HEK293T (cell line): ENCODE data around the gene PFDN5.

Experiments used
- CTCF ChIA-PET: fragments of 350-600 bp; formaldehyde crosslinking; extraction: SDS; loops from one replicate; lab custom pipeline; 2021; ENCODE audit warnings: antibody characterized with exemption, inconsistent platforms; lab: Yijun Ruan, JAX
- POLR2A ChIA-PET: fragments of 350-600 bp; formaldehyde crosslinking; extraction: SDS; loops from one replicate; lab custom pipeline; 2020; ENCODE audit warnings: antibody characterized with exemption, inconsistent platforms; lab: Yijun Ruan, JAX
- DNase-seq: peaks from one replicate; pipeline ENCODE4 v3.0.0; 2012; ENCODE audit warnings: mixed read lengths; ENCODE audit errors: extremely low spot score
- ARNT ChIP-seq: fragments of 450-650 bp; IDR thresholded peaks from 2 replicates; pipeline ENCODE4 v1.6.1; 2017; ENCODE audit warnings: mild to moderate bottlenecking
- BHLHE40 ChIP-seq: fragments of 450-650 bp; IDR thresholded peaks from 2 replicates; pipeline ENCODE4 v1.6.1; 2016; ENCODE audit warnings: mild to moderate bottlenecking, moderate library complexity, borderline replicate concordance
- CTBP1 ChIP-seq: fragments of 450-650 bp; IDR thresholded peaks from 2 replicates; pipeline ENCODE4 v1.6.1; 2016; ENCODE audit warnings: borderline replicate concordance
- ELF4 ChIP-seq: fragments of 450-650 bp; IDR thresholded peaks from 2 replicates; pipeline ENCODE4 v1.6.1; 2017; ENCODE audit warnings: antibody characterized with exemption
- FOXA1 ChIP-seq: fragments of 450-650 bp; IDR thresholded peaks from 2 replicates; pipeline ENCODE4 v1.6.1; 2016; ENCODE audit warnings: mild to moderate bottlenecking
- FOXK2 ChIP-seq: fragments of 450-650 bp; IDR thresholded peaks from 2 replicates; pipeline ENCODE4 v1.6.1; 2016; ENCODE audit warnings: mild to moderate bottlenecking
- FOXM1 ChIP-seq: fragments of 450-650 bp; IDR thresholded peaks from 2 replicates; pipeline ENCODE4 v1.6.1; 2017; ENCODE audit warnings: mild to moderate bottlenecking, borderline replicate concordance
- HDGF ChIP-seq: fragments of 450-650 bp; IDR thresholded peaks from 2 replicates; pipeline ENCODE4 v1.6.1; 2017; ENCODE audit warnings: antibody characterized with exemption, borderline replicate concordance
- L3MBTL2 ChIP-seq: fragments of 450-650 bp; conservative IDR thresholded peaks from 2 replicates; pipeline ENCODE4 v1.6.1; 2016; ENCODE audit warnings: mild to moderate bottlenecking
- LEF1 ChIP-seq: fragments of 450-650 bp; IDR thresholded peaks from 2 replicates; pipeline ENCODE4 v1.6.1; 2017; ENCODE audit warnings: mild to moderate bottlenecking, borderline replicate concordance
- NFRKB ChIP-seq: fragments of 450-650 bp; IDR thresholded peaks from 2 replicates; pipeline ENCODE4 v1.6.1; 2016; ENCODE audit warnings: mild to moderate bottlenecking, moderate library complexity
- PKNOX1 ChIP-seq: fragments of 450-650 bp; IDR thresholded peaks from 2 replicates; pipeline ENCODE4 v1.6.1; 2016
- SP1 ChIP-seq: fragments of 450-650 bp; IDR thresholded peaks from 2 replicates; pipeline ENCODE4 v1.6.1; 2017
- SUZ12 ChIP-seq: fragments of 450-650 bp; IDR thresholded peaks from 2 replicates; pipeline ENCODE4 v1.6.1; 2016; ENCODE audit warnings: mild to moderate bottlenecking
- TARDBP ChIP-seq: fragments of 450-650 bp; IDR thresholded peaks from 2 replicates; pipeline ENCODE4 v1.6.1; 2016
- ZNF384 ChIP-seq: fragments of 450-650 bp; IDR thresholded peaks from 2 replicates; pipeline ENCODE4 v1.6.1; 2016

Gene PFDN5

GRCh38 chr12:53300187-53300586 is 4.8 kb downstream of the PFDN5 start:
- no peak for TF ChIP-seq FOXA1
- no peak for TF ChIP-seq ELF4
- TF ChIP-seq LEF1, result no peak
- no peak for TF ChIP-seq SUZ12
- TF ChIP-seq HDGF, result no peak
- TF ChIP-seq PKNOX1, result no peak
- TF ChIP-seq SP1, result no peak
- TF ChIP-seq CTBP1, result no peak
- TF ChIP-seq FOXK2, result no peak
- no peak for TF ChIP-seq ZNF384
- no peak for TF ChIP-seq BHLHE40
- TF ChIP-seq TARDBP, result no peak
- TF ChIP-seq L3MBTL2, result no peak
- TF ChIP-seq ARNT, result no peak
- no peak for TF ChIP-seq FOXM1
- TF ChIP-seq NFRKB, result no peak
- ChIA-PET POLR2A (interaction anchor here (1.1 to 4.5 kb wide), 3 partner anchors 9 to 21 kb away, joined by 3 to 51 read pairs (median 11); partner anchors contain the start of gene AAAS), CTCF (interaction anchor here (1.3 to 1.8 kb wide), 2 partner anchors 21 to 140 kb away, joined by 3 to 9 read pairs; partner anchors contain the start of gene AAAS)
- DNase-seq, result no peak

- POLR2A ChIA-PET, result interaction anchor here (1.0 to 4.5 kb wide), 2 partner anchors 17 to 18 kb away, joined by 3 to 51 read pairs; partner anchors contain the start of gene AAAS
- DNase-seq, result no peak
- CTCF ChIA-PET, result interaction anchor here (2.1 kb wide), 1 partner anchor 19 kb away, joined by 8 read pairs; the partner anchor contains the start of gene AAAS
- TF ChIP-seq SUZ12 (no peak), ELF4 (no peak), FOXA1 (no peak)
These were observed 7.6 kb downstream of the PFDN5 start for GRCh38 chr12:53302903-53303302.

GRCh38 chr12:53306826-53307225 is 11.5 kb downstream of the PFDN5 start:
- ChIA-PET CTCF (no interaction called here), POLR2A (interaction anchor here (1.4 kb wide), 1 partner anchor 15 kb away, joined by 5 read pairs; the partner anchor contains the start of gene AAAS)
- DNase-seq, result no peak
- TF ChIP-seq LEF1, result no peak

GRCh38 chr12:53308276-53308675 is 12.9 kb downstream of the PFDN5 start:
- DNase-seq, result no peak
- ChIA-PET CTCF (interaction anchor here (2.0 kb wide), 1 partner anchor 13 kb away, joined by 7 read pairs; the partner anchor contains the start of gene AAAS), POLR2A (interaction anchor here (0.9 to 2.7 kb wide), 4 partner anchors 9 to 17 kb away, joined by 3 to 11 read pairs (median 5); partner anchors contain the start of gene MYG1)

GRCh38 chr12:53313996-53314395 is 18.7 kb downstream of the PFDN5 start:
- DNase-seq, result no peak
- ChIA-PET POLR2A (no interaction called here), CTCF (no interaction called here)
- TF ChIP-seq PKNOX1 (no peak), FOXM1 (no peak), ARNT (no peak), HDGF (no peak), SP1 (no peak), BHLHE40 (no peak)

More at GRCh38 chr12:53308276-53308675, 12.9 kb downstream of the PFDN5 start:
- no peak for TF ChIP-seq HDGF
- no peak for TF ChIP-seq FOXA1
- no peak for TF ChIP-seq CTBP1
- TF ChIP-seq TARDBP, result no peak
- TF ChIP-seq FOXM1, result no peak
- no peak for TF ChIP-seq PKNOX1
- TF ChIP-seq FOXK2, result no peak
- TF ChIP-seq NFRKB, result no peak
- TF ChIP-seq BHLHE40, result no peak
- TF ChIP-seq ELF4, result no peak
- no peak for TF ChIP-seq SP1
- no peak for TF ChIP-seq L3MBTL2
- TF ChIP-seq LEF1, result no peak
- TF ChIP-seq SUZ12, result no peak
- TF ChIP-seq ARNT, result no peak
- no peak for TF ChIP-seq ZNF384

- ChIA-PET CTCF (interaction anchor here (0.6 to 4.1 kb wide), 37 partner anchors 9 to 358 kb away, joined by 3 to 48 read pairs (median 5); partner anchors contain the start of genes ESPL1, MAP3K12, MYG1 and PFDN5), POLR2A (interaction anchor here (0.5 to 6.4 kb wide), 54 partner anchors 8 to 357 kb away, joined by 3 to 81 read pairs (median 5); partner anchors contain the start of genes CSAD, ESPL1, MAP3K12 and MYG1)
- TF ChIP-seq HDGF (no peak), CTBP1 (no peak), ARNT (no peak), ELF4 (no peak), SUZ12 (no peak), FOXK2 (no peak), L3MBTL2 (no peak), FOXA1 (no peak), ZNF384 (no peak), TARDBP (no peak), PKNOX1 (no peak), FOXM1 (no peak), LEF1 (no peak), SP1 (no peak), BHLHE40 (no peak), NFRKB (no peak)
- no peak for DNase-seq
These were observed 25.2 kb downstream of the PFDN5 start for GRCh38 chr12:53320352-53321195.
